ENCODE measurements around the gene ZC3H4.

GRCh38 chr19:47105874-47106273, 7.7 kb downstream of the ZC3H4 start:
- TF ChIP-seq POLR2AphosphoS5 (IDR thresholded peaks at IDR 0.05; ENCODE audit: low read depth, low read length): no peak
- TF ChIP-seq BACH1 (IDR thresholded peaks at IDR 0.05; ENCODE audit: low read length): no peak
- TF ChIP-seq TAF1 (IDR thresholded peaks at IDR 0.05; ENCODE audit: low read depth, low read length): no peak
- TF ChIP-seq PHF8 (conservative IDR thresholded peaks at IDR 0.05; ENCODE audit: low read depth, low read length): no peak
- no peak for TF ChIP-seq CHD2 (IDR thresholded peaks at IDR 0.05; ENCODE audit: low read length)
